Activated CD4-positive, alpha-beta memory T cell treated with anti-CD3 and anti-CD28 coated beads for 36 hours (primary cell): ENCODE data around the gene SATB2. TPM values are rescaled to one million over a fixed set of nuclear protein-coding genes. Genes with fewer than 3 reads are reported as not detected.

Source experiments
- CTCF ChIA-PET: fragments of 350-600 bp; sonication (Branson Sonifier 250); formaldehyde crosslinking; loops from one replicate; lab custom pipeline; 2021; ENCODE audit warnings: antibody characterized with exemption, inconsistent platforms; lab: Charles Lee
- POLR2A ChIA-PET: fragments of 350-600 bp; sonication (Branson Sonifier 250); formaldehyde crosslinking; loops from one replicate; lab custom pipeline; 2021; ENCODE audit warnings: antibody characterized with exemption; lab: Charles Lee
- DNase-seq: peaks from one replicate; pipeline ENCODE4 v3.0.0-alpha.2; 2020
- H3K27ac Mint-ChIP-seq: one replicate; pipeline ENCODE4 v1.8.0; 2021; ENCODE audit warnings: mixed read lengths
- H3K27me3 Mint-ChIP-seq: one replicate; pipeline ENCODE4 v1.8.0; 2021; ENCODE audit warnings: mixed read lengths
- H3K36me3 Mint-ChIP-seq: one replicate; pipeline ENCODE4 v1.8.0; 2021; ENCODE audit warnings: mixed read lengths
- H3K4me1 Mint-ChIP-seq: one replicate; pipeline ENCODE4 v1.8.0; 2021; ENCODE audit warnings: low read depth, mixed read lengths
- H3K4me3 Mint-ChIP-seq: one replicate; pipeline ENCODE4 v1.8.0; 2021; ENCODE audit warnings: mild to moderate bottlenecking, mixed read lengths
- H3K9me3 Mint-ChIP-seq: one replicate; pipeline ENCODE4 v1.8.0; 2021; ENCODE audit warnings: mixed read lengths
- intact Hi-C: fragments of 100-400 bp; cut with micrococcal nuclease; formaldehyde crosslinking; loops from one replicate; pipeline ENCODE4 v1.15.1; 2023
- total RNA-seq, 2 experiments: library from RNA; stranded (reverse); gene quantifications; one replicate each; pipeline ENCODE4 v1.2.3, GENCODE V29; 2021

SATB2 gene
- total RNA-seq, 2 experiments from 2014 or later, result 0.17 to 0.19 TPM

GRCh38 chr2:199257261-199258224, 200.2 kb downstream of the SATB2 start:
- Mint-ChIP-seq H3K27ac (no peak overlapping the region), H3K9me3 (peaks cover 18% of the 10 kb centered on the region), H3K4me1 (no peaks in the 10 kb centered on the region), H3K36me3 (no peaks in the 10 kb centered on the region), H3K4me3 (no peak overlapping the region), H3K27me3 (no peaks in the 10 kb centered on the region)
- CTCF ChIA-PET, result no interaction called here
- POLR2A ChIA-PET, result no interaction called here
- intact Hi-C loops, result no loop called here
- DNase-seq, result no peak

- H3K27ac Mint-ChIP-seq, result no peak overlapping the region
- H3K4me1 Mint-ChIP-seq, result no peaks in the 10 kb centered on the region
- H3K36me3 Mint-ChIP-seq, result no peaks in the 10 kb centered on the region
- no peaks in the 10 kb centered on the region for H3K9me3 Mint-ChIP-seq
- H3K27me3 Mint-ChIP-seq, result no peaks in the 10 kb centered on the region
- DNase-seq, result no peak
- H3K4me3 Mint-ChIP-seq, result no peak overlapping the region
- CTCF ChIA-PET, result no interaction called here
- intact Hi-C loops, result no loop called here
- POLR2A ChIA-PET, result no interaction called here
These were observed 227.6 kb downstream of the SATB2 start for GRCh38 chr2:199230091-199230490.

- DNase-seq, result peak; percentile 62
- intact Hi-C loops, result no loop called here
- Mint-ChIP-seq H3K4me1 (no peaks in the 10 kb centered on the region), H3K4me3 (no peak overlapping the region), H3K36me3 (no peaks in the 10 kb centered on the region), H3K27ac (no peak overlapping the region), H3K9me3 (no peaks in the 10 kb centered on the region), H3K27me3 (no peaks in the 10 kb centered on the region)
- ChIA-PET POLR2A (no interaction called here), CTCF (no interaction called here)
These were observed 228.6 kb downstream of the SATB2 start for GRCh38 chr2:199228887-199229819.

- Mint-ChIP-seq H3K9me3 (no peaks in the 10 kb centered on the region), H3K27ac (no peak overlapping the region), H3K36me3 (no peaks in the 10 kb centered on the region), H3K4me1 (no peaks in the 10 kb centered on the region), H3K4me3 (no peak overlapping the region), H3K27me3 (no peaks in the 10 kb centered on the region)
- DNase-seq, result no peak
- POLR2A ChIA-PET, result no interaction called here
- intact Hi-C loops, result no loop called here
- CTCF ChIA-PET, result no interaction called here
These were observed 233.9 kb downstream of the SATB2 start for GRCh38 chr2:199223791-199224190.

GRCh38 chr2:199220920-199221319, 236.8 kb downstream of the SATB2 start:
- intact Hi-C loops, result no loop called here
- Mint-ChIP-seq H3K27me3 (no peaks in the 10 kb centered on the region), H3K36me3 (no peaks in the 10 kb centered on the region), H3K4me3 (no peak overlapping the region), H3K27ac (no peak overlapping the region), H3K9me3 (peaks cover 2% of the 10 kb centered on the region), H3K4me1 (no peaks in the 10 kb centered on the region)
- CTCF ChIA-PET, result no interaction called here
- DNase-seq, result no peak
- POLR2A ChIA-PET, result no interaction called here

- CTCF ChIA-PET, result no interaction called here
- POLR2A ChIA-PET, result no interaction called here
- H3K4me1 Mint-ChIP-seq, result no peaks in the 10 kb centered on the region
- no peaks in the 10 kb centered on the region for H3K27me3 Mint-ChIP-seq
- H3K4me3 Mint-ChIP-seq, result no peak overlapping the region
- no peak overlapping the region for H3K27ac Mint-ChIP-seq
- intact Hi-C loops, result no loop called here
- peaks cover 2% of the 10 kb centered on the region for H3K9me3 Mint-ChIP-seq
- DNase-seq, result no peak
- no peaks in the 10 kb centered on the region for H3K36me3 Mint-ChIP-seq
These were observed 238.2 kb downstream of the SATB2 start for GRCh38 chr2:199219551-199219950.
